Mesothelial cell of epicardium (in vitro differentiated cells): ENCODE measurements around the gene NARS2. TPM values are rescaled to one million over a fixed set of nuclear protein-coding genes. Genes with fewer than 3 reads are reported as not detected.

Experiments
- DNase-seq, 2 experiments: peaks; one replicate each; pipeline ENCODE4 v3.0.0; 2021; ENCODE audit warnings: low spot score in 2 of 2; ENCODE audit not compliant: unreplicated experiment in 2 of 2
- H3K27ac Mint-ChIP-seq: 2 replicates; pipeline ENCODE4 v1.8.0; 2021; ENCODE audit warnings: mixed read lengths
- H3K27me3 Mint-ChIP-seq: 2 replicates; pipeline ENCODE4 v1.8.0; 2021; ENCODE audit warnings: low read depth, mixed read lengths
- H3K36me3 Mint-ChIP-seq: 2 replicates; pipeline ENCODE4 v1.8.0; 2021; ENCODE audit warnings: mixed read lengths
- H3K4me1 Mint-ChIP-seq: 2 replicates; pipeline ENCODE4 v1.8.0; 2021; ENCODE audit warnings: mixed read lengths
- H3K4me3 Mint-ChIP-seq: 2 replicates; pipeline ENCODE4 v1.8.0; 2021; ENCODE audit warnings: mild to moderate bottlenecking, moderate library complexity, mixed read lengths
- H3K9me3 Mint-ChIP-seq: 2 replicates; pipeline ENCODE4 v1.8.0; 2021; ENCODE audit warnings: mixed read lengths
- total RNA-seq: library from RNA; stranded (reverse); gene quantifications from 3 replicates; pipeline ENCODE4 v1.2.1, GENCODE V29; 2021
- TF ChIP-seq, protein P1 (sequence below): fragments of 200-600 bp; sonication (generic); IDR thresholded peaks from one replicate; pipeline ENCODE4 v1.5.0; 2021; ENCODE audit warnings: antibody characterized with exemption; ENCODE audit not compliant: unreplicated experiment

The NARS2 gene
- total RNA-seq, 1 donor from 2014 or later = 23.1 TPM

GRCh38 chr11:78425399-78426070 is 149.1 kb downstream of the NARS2 start:
- H3K9me3 Mint-ChIP-seq = no peaks in the 10 kb centered on the region
- no peak overlapping the region for H3K4me3 Mint-ChIP-seq
- H3K27ac Mint-ChIP-seq = no peak overlapping the region
- TF ChIP-seq, protein P1, sequence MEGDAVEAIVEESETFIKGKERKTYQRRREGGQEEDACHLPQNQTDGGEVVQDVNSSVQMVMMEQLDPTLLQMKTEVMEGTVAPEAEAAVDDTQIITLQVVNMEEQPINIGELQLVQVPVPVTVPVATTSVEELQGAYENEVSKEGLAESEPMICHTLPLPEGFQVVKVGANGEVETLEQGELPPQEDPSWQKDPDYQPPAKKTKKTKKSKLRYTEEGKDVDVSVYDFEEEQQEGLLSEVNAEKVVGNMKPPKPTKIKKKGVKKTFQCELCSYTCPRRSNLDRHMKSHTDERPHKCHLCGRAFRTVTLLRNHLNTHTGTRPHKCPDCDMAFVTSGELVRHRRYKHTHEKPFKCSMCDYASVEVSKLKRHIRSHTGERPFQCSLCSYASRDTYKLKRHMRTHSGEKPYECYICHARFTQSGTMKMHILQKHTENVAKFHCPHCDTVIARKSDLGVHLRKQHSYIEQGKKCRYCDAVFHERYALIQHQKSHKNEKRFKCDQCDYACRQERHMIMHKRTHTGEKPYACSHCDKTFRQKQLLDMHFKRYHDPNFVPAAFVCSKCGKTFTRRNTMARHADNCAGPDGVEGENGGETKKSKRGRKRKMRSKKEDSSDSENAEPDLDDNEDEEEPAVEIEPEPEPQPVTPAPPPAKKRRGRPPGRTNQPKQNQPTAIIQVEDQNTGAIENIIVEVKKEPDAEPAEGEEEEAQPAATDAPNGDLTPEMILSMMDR = no peak
- DNase-seq = no peak
- H3K36me3 Mint-ChIP-seq = no peaks in the 10 kb centered on the region
- H3K27me3 Mint-ChIP-seq = no peaks in the 10 kb centered on the region
- peaks cover 41% of the 10 kb centered on the region for H3K4me1 Mint-ChIP-seq

GRCh38 chr11:78424334-78425270 is 150.1 kb downstream of the NARS2 start:
- Mint-ChIP-seq H3K27ac (no peak overlapping the region), H3K4me1 (peaks cover 45% of the 10 kb centered on the region), H3K9me3 (no peaks in the 10 kb centered on the region), H3K4me3 (no peak overlapping the region), H3K27me3 (no peaks in the 10 kb centered on the region), H3K36me3 (no peaks in the 10 kb centered on the region)
- TF ChIP-seq, protein P1 = no peak
- DNase-seq = no peak

DNA sequence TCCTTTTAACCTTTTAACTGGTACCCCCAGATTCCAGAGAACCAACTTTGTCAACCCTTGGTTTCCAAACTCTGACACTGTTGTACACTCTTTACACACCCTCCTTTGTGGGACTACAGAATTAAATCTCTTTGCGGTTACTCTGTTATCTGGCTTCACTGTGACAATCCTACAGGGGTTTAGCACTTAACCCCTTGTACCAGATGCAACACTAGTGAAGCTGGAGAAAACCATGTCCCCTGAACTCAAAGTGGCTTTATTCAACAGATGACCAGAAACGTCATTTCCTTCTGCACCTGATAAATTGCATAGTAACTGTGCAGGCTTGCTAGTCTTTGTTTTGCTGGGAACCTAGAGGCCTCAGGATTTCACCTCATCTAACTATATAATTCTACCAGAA is 151.4 kb downstream of the NARS2 start:
- DNase-seq = no peak
- Mint-ChIP-seq H3K4me1 (peaks cover 52% of the 10 kb centered on the region), H3K27ac (no peak overlapping the region), H3K36me3 (no peaks in the 10 kb centered on the region), H3K4me3 (no peak overlapping the region), H3K9me3 (no peaks in the 10 kb centered on the region), H3K27me3 (no peaks in the 10 kb centered on the region)
- TF ChIP-seq, protein P1 = no peak

DNA sequence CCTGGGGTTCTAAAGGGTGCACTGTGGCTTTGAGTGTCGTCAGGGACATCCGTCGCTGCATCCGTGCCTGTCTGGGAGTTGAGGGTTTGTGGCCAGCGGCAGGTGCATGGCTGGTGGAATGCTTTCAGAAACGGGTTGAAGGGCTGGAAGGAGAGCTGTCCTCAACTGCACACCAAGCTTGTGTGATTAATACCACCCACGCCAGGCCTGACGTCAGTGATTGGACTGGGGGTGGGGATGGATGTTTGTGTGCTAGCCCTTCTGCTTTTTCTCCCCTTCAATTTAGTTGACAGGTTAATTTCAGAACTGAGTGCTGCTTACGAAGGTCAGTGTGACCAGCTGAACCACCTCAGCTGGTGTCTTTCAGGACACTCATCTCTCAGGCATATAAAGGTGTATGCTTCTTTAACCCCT is 153.9 kb downstream of the NARS2 start:
- DNase-seq = no peak
- peak overlapping the region; percentile 55 for H3K27ac Mint-ChIP-seq
- H3K9me3 Mint-ChIP-seq = no peaks in the 10 kb centered on the region
- H3K36me3 Mint-ChIP-seq = no peaks in the 10 kb centered on the region
- TF ChIP-seq, protein P1 = no peak
- peak overlapping the region; percentile 18 for H3K4me3 Mint-ChIP-seq
- H3K27me3 Mint-ChIP-seq = no peaks in the 10 kb centered on the region
- peaks cover 54% of the 10 kb centered on the region for H3K4me1 Mint-ChIP-seq

- H3K36me3 Mint-ChIP-seq = no peaks in the 10 kb centered on the region
- TF ChIP-seq, protein P1 = peak; percentile 68
- H3K4me1 Mint-ChIP-seq = peaks cover 52% of the 10 kb centered on the region
- H3K4me3 Mint-ChIP-seq = peak overlapping the region; percentile 18
- H3K27me3 Mint-ChIP-seq = no peaks in the 10 kb centered on the region
- no peaks in the 10 kb centered on the region for H3K9me3 Mint-ChIP-seq
- peak in 1 of 2 experiments; percentile 72 for DNase-seq
- peak overlapping the region; percentile 55 for H3K27ac Mint-ChIP-seq
Measured at GRCh38 chr11:78420255-78420764, 154.4 kb downstream of the NARS2 start.
